WTC11 (cell line): ENCODE results near the gene FRMD4A.

Experiments
- CREM ChIP-seq: sonication (generic); formaldehyde crosslinking; IDR thresholded peaks from 2 replicates; pipeline ENCODE4 v1.8.1; 2022; ENCODE audit warnings: mild to moderate bottlenecking, missing genetic modification reagents, moderate library complexity
- PREB ChIP-seq: sonication (generic); formaldehyde crosslinking; IDR thresholded peaks from 2 replicates; pipeline ENCODE4 v1.8.1; 2022; ENCODE audit warnings: mild to moderate bottlenecking, missing genetic modification reagents, moderate library complexity, borderline replicate concordance
- USF2 ChIP-seq: sonication (generic); formaldehyde crosslinking; IDR thresholded peaks from 2 replicates; pipeline ENCODE4 v1.8.1; 2023; ENCODE audit warnings: mild to moderate bottlenecking, missing genetic modification reagents, moderate library complexity
- ZNF423 ChIP-seq: fragments of 250-450 bp; sonication (Bioruptor Pico); IDR thresholded peaks from 2 replicates; pipeline ENCODE4 v2.1.2; 2022; ENCODE audit warnings: mild to moderate bottlenecking, moderate library complexity
- TF ChIP-seq, protein P1 (sequence below): sonication (generic); formaldehyde crosslinking; IDR thresholded peaks from 2 replicates; pipeline ENCODE4 v1.8.0; 2022; ENCODE audit warnings: mild to moderate bottlenecking, missing genetic modification reagents
- TF ChIP-seq, protein P2 (sequence below): fragments of 200-600 bp; IDR thresholded peaks from 2 replicates; pipeline ENCODE4 v1.8.0; 2022; ENCODE audit warnings: antibody characterized with exemption
- TF ChIP-seq, protein P3 (sequence below): sonication (generic); formaldehyde crosslinking; IDR thresholded peaks from 2 replicates; pipeline ENCODE4 v1.8.1; 2023; ENCODE audit warnings: mild to moderate bottlenecking, missing genetic modification reagents, moderate library complexity

GRCh38 chr10:14023673-14024328, 306.9 kb downstream of the FRMD4A start:
- no peak for TF ChIP-seq USF2
- TF ChIP-seq PREB (CRISPR knock-in tag): no peak
- TF ChIP-seq CREM: no peak
- TF ChIP-seq, protein P1, sequence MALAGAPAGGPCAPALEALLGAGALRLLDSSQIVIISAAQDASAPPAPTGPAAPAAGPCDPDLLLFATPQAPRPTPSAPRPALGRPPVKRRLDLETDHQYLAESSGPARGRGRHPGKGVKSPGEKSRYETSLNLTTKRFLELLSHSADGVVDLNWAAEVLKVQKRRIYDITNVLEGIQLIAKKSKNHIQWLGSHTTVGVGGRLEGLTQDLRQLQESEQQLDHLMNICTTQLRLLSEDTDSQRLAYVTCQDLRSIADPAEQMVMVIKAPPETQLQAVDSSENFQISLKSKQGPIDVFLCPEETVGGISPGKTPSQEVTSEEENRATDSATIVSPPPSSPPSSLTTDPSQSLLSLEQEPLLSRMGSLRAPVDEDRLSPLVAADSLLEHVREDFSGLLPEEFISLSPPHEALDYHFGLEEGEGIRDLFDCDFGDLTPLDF (CRISPR knock-in tag): no peak
- no peak for TF ChIP-seq ZNF423 (CRISPR knock-in tag)
- TF ChIP-seq, protein P2, sequence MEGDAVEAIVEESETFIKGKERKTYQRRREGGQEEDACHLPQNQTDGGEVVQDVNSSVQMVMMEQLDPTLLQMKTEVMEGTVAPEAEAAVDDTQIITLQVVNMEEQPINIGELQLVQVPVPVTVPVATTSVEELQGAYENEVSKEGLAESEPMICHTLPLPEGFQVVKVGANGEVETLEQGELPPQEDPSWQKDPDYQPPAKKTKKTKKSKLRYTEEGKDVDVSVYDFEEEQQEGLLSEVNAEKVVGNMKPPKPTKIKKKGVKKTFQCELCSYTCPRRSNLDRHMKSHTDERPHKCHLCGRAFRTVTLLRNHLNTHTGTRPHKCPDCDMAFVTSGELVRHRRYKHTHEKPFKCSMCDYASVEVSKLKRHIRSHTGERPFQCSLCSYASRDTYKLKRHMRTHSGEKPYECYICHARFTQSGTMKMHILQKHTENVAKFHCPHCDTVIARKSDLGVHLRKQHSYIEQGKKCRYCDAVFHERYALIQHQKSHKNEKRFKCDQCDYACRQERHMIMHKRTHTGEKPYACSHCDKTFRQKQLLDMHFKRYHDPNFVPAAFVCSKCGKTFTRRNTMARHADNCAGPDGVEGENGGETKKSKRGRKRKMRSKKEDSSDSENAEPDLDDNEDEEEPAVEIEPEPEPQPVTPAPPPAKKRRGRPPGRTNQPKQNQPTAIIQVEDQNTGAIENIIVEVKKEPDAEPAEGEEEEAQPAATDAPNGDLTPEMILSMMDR: no peak
- TF ChIP-seq, protein P3, sequence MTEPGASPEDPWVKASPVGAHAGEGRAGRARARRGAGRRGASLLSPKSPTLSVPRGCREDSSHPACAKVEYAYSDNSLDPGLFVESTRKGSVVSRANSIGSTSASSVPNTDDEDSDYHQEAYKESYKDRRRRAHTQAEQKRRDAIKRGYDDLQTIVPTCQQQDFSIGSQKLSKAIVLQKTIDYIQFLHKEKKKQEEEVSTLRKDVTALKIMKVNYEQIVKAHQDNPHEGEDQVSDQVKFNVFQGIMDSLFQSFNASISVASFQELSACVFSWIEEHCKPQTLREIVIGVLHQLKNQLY (CRISPR knock-in tag): no peak
